Activated CD4-positive, alpha-beta T cell treated with anti-CD3 and anti-CD28 coated beads, Interleukin-2, amount 10 ng/mL, durations not matched to agents 7 days and 5 days (primary cell): ENCODE measurements around the gene HOMER2. TPM values are rescaled to one million over a fixed set of nuclear protein-coding genes. Genes with fewer than 3 reads are reported as not detected.

ENCODE experiments used
- CTCF ChIA-PET: fragments of 350-600 bp; sonication (Branson Sonifier 250); formaldehyde crosslinking; loops from one replicate; lab custom pipeline; 2021; ENCODE audit warnings: antibody characterized with exemption; lab: Charles Lee
- POLR2A ChIA-PET: fragments of 350-600 bp; sonication (Branson Sonifier 250); formaldehyde crosslinking; loops from one replicate; lab custom pipeline; 2021; ENCODE audit warnings: antibody characterized with exemption; lab: Charles Lee
- DNase-seq: peaks from one replicate; pipeline ENCODE4 v3.0.0-alpha.2; 2020
- H3K27ac Mint-ChIP-seq: one replicate; pipeline ENCODE4 v1.8.0; 2021; ENCODE audit warnings: mild to moderate bottlenecking, moderate library complexity, mixed read lengths
- H3K27me3 Mint-ChIP-seq: one replicate; pipeline ENCODE4 v1.8.0; 2021; ENCODE audit warnings: mixed read lengths
- H3K36me3 Mint-ChIP-seq: one replicate; pipeline ENCODE4 v1.8.0; 2021; ENCODE audit warnings: low read depth, mixed read lengths
- H3K4me1 Mint-ChIP-seq: one replicate; pipeline ENCODE4 v1.8.0; 2021; ENCODE audit warnings: mixed read lengths
- H3K4me3 Mint-ChIP-seq: one replicate; pipeline ENCODE4 v1.8.0; 2021; ENCODE audit warnings: mild to moderate bottlenecking, moderate library complexity, mixed read lengths
- H3K9me3 Mint-ChIP-seq: one replicate; pipeline ENCODE4 v1.8.0; 2021; ENCODE audit warnings: mixed read lengths
- total RNA-seq, 2 experiments: library from RNA; stranded (reverse); gene quantifications; one replicate each; pipeline ENCODE4 v1.2.3, GENCODE V29; 2021

Gene HOMER2
- total RNA-seq, 2 experiments from 2014 or later = 7.9 to 10.3 TPM

GRCh38 chr15:82919231-82919886 lies 33.2 kb downstream of the HOMER2 start:
- ChIA-PET POLR2A (no interaction called here), CTCF (interaction anchor here (0.6 kb wide), 1 partner anchor 122 kb away, joined by 3 read pairs; no protein-coding TSS in a partner anchor)
- peaks cover 5% of the 10 kb centered on the region for H3K27me3 Mint-ChIP-seq
- no peak overlapping the region for H3K4me3 Mint-ChIP-seq
- H3K4me1 Mint-ChIP-seq = no peaks in the 10 kb centered on the region
- DNase-seq = no peak
- no peak overlapping the region for H3K27ac Mint-ChIP-seq
- H3K9me3 Mint-ChIP-seq = no peaks in the 10 kb centered on the region
- no peaks in the 10 kb centered on the region for H3K36me3 Mint-ChIP-seq

GRCh38 chr15:82918607-82919230 lies 33.8 kb downstream of the HOMER2 start:
- ChIA-PET POLR2A (no interaction called here), CTCF (no interaction called here)
- Mint-ChIP-seq H3K27me3 (peaks cover 5% of the 10 kb centered on the region), H3K36me3 (no peaks in the 10 kb centered on the region), H3K4me3 (no peak overlapping the region), H3K9me3 (no peaks in the 10 kb centered on the region), H3K27ac (no peak overlapping the region), H3K4me1 (no peaks in the 10 kb centered on the region)
- no peak for DNase-seq

DNA sequence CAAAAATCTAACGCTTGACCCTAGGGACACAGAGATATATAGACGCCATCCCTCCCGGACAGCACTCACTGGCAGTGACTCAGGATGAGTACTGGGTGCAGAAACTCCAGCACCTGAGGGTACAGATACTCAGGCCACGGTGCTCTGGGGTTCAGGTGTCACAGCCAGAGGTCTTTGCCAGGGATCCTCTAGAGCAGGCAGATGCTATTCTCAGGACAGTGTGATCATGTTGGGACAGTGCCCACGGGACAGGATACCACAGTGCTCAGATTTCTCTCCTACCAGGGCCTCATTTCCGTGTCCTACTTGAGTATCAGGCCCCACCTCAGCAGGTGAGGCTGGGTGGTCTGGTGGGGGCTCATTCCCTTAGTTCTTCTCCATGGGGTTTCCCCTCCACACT lies 34.4 kb downstream of the HOMER2 start:
- Mint-ChIP-seq H3K4me3 (no peak overlapping the region), H3K27me3 (peaks cover 5% of the 10 kb centered on the region), H3K4me1 (no peaks in the 10 kb centered on the region), H3K27ac (no peak overlapping the region), H3K36me3 (no peaks in the 10 kb centered on the region), H3K9me3 (no peaks in the 10 kb centered on the region)
- ChIA-PET POLR2A (no interaction called here), CTCF (no interaction called here)
- DNase-seq = no peak

DNA sequence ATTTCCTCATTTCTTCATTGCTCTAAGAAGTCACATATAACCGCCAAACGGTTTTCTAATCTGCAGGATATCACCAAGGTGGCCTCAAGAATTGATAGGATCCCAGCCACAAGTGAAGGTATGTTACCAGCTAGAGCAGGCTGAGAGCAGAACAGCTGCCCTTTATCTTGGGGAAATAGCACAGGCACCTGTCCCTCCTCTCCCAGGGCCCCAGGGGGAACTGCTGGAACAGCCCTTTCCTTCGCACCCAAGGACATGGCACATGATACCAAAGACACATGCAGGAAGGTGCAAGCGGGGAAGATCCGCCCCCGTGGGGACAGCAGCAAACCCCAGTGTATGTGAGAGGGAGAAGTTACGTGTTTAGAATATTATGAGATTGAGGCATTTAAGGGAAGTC lies 35.3 kb downstream of the HOMER2 start:
- H3K27me3 Mint-ChIP-seq = peaks cover 2% of the 10 kb centered on the region

GRCh38 chr15:82916161-82916952 lies 36.2 kb downstream of the HOMER2 start:
- H3K9me3 Mint-ChIP-seq = no peaks in the 10 kb centered on the region
- no peak overlapping the region for H3K4me3 Mint-ChIP-seq
- H3K36me3 Mint-ChIP-seq = no peaks in the 10 kb centered on the region
- ChIA-PET POLR2A (no interaction called here), CTCF (no interaction called here)
- H3K27me3 Mint-ChIP-seq = peaks cover 2% of the 10 kb centered on the region
- no peaks in the 10 kb centered on the region for H3K4me1 Mint-ChIP-seq
- H3K27ac Mint-ChIP-seq = no peak overlapping the region
- DNase-seq = no peak

More for the DNA sequence above, 35.3 kb downstream of the HOMER2 start:
- DNase-seq = no peak
- Mint-ChIP-seq H3K4me1 (no peaks in the 10 kb centered on the region), H3K27ac (no peak overlapping the region), H3K9me3 (no peaks in the 10 kb centered on the region), H3K4me3 (no peak overlapping the region), H3K36me3 (no peaks in the 10 kb centered on the region)
- CTCF ChIA-PET = no interaction called here
- POLR2A ChIA-PET = no interaction called here

GRCh38 chr15:82914396-82914795 lies 38.1 kb downstream of the HOMER2 start:
- Mint-ChIP-seq H3K36me3 (no peaks in the 10 kb centered on the region), H3K9me3 (peaks cover under 1% of the 10 kb centered on the region), H3K4me3 (no peak overlapping the region), H3K27ac (no peak overlapping the region), H3K27me3 (peaks cover 3% of the 10 kb centered on the region), H3K4me1 (peaks cover 1% of the 10 kb centered on the region)
- CTCF ChIA-PET = no interaction called here
- POLR2A ChIA-PET = interaction anchor here (0.7 kb wide), 1 partner anchor 46 kb away, joined by 7 read pairs; no protein-coding TSS in a partner anchor
- DNase-seq = no peak

DNA sequence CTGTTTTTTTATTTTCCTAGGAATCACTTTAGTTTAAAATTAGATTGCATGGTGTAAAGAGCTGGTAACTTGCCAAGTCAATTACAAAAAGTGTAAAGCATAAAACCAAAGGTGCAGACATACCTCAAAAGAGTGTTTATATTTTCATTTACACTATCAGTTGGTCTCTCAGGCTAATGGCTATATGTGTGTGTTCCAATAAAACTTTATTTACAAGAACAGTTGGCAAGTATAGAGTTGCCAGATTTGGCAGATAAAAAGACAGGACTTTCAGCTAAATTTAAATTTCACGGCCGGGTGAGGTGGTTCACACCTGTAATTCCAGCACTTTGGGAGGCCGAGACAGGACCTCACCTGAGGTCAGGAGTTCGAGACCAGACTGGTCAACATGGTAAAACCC lies 41.1 kb downstream of the HOMER2 start:
- ChIA-PET POLR2A (no interaction called here), CTCF (no interaction called here)
- Mint-ChIP-seq H3K4me1 (peaks cover 1% of the 10 kb centered on the region), H3K36me3 (no peaks in the 10 kb centered on the region), H3K27ac (no peak overlapping the region), H3K9me3 (peaks cover 8% of the 10 kb centered on the region), H3K27me3 (peaks cover 11% of the 10 kb centered on the region), H3K4me3 (no peak overlapping the region)
- DNase-seq = no peak

DNA sequence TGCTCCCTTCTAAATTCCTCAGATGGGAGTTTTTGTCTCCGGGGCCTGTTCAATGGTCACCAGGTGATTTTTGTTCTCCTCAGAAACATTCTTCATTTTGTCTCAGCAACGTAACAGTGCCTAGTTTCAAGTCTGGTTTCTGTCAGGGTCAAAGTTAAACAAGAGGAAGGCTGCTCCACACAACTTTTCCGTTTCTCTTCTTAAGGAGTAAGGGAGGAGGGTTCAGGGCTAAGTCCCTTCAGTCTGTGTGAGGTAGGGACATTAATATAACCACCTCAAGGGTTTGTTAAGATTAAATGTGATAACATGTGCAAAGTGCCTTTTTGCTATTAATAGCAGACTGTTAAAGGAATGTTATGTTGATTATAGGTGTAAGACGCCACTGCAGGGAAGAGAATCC lies 41.8 kb downstream of the HOMER2 start:
- POLR2A ChIA-PET = no interaction called here

DNA sequence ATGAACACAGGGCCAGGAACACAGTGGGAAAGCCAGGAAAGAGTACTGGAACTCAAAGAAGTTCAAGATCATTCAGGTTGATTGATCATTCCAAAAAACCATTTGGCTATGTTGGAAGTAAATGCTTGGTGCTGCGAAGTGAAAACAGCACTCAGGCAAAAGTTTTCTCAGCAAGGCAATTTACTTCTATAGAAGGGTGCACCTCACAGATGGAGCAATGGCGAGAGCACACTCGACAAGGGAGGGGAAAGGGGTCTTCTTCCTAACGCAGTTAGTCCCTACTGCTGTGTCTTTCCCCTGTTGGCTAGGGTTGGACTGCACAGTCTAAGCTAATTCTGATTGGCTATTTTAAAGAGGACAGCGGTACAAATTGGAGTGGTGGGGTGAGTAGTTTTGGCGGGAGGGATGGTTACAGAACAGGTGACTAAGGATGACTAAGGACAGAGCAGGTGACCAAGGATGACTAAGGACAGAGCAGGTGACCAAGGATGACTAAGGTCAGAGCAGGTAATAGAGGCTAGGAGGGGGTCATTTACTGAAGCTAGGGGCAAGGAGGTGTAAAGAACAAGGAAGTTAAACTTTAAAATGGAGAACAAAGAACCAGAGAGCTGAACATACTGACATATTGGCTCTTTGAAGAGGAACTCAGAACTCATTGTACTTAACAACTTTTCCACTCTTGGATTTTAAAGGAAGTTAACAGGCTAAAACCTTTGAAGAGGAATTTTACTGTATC lies 43.3 kb downstream of the HOMER2 start:
- ChIA-PET POLR2A (no interaction called here), CTCF (no interaction called here)
- H3K9me3 Mint-ChIP-seq = peaks cover 8% of the 10 kb centered on the region
- no peaks in the 10 kb centered on the region for H3K36me3 Mint-ChIP-seq
- peaks cover 1% of the 10 kb centered on the region for H3K4me1 Mint-ChIP-seq
- no peak overlapping the region for H3K4me3 Mint-ChIP-seq
- H3K27ac Mint-ChIP-seq = no peak overlapping the region
- DNase-seq = no peak
- H3K27me3 Mint-ChIP-seq = peaks cover 14% of the 10 kb centered on the region

More for the DNA sequence above, 41.8 kb downstream of the HOMER2 start:
- H3K9me3 Mint-ChIP-seq = peaks cover 8% of the 10 kb centered on the region
- CTCF ChIA-PET = no interaction called here
- no peaks in the 10 kb centered on the region for H3K36me3 Mint-ChIP-seq
- H3K27me3 Mint-ChIP-seq = peaks cover 14% of the 10 kb centered on the region
- no peak overlapping the region for H3K4me3 Mint-ChIP-seq
- peaks cover 1% of the 10 kb centered on the region for H3K4me1 Mint-ChIP-seq
- DNase-seq = no peak
- H3K27ac Mint-ChIP-seq = no peak overlapping the region

DNA sequence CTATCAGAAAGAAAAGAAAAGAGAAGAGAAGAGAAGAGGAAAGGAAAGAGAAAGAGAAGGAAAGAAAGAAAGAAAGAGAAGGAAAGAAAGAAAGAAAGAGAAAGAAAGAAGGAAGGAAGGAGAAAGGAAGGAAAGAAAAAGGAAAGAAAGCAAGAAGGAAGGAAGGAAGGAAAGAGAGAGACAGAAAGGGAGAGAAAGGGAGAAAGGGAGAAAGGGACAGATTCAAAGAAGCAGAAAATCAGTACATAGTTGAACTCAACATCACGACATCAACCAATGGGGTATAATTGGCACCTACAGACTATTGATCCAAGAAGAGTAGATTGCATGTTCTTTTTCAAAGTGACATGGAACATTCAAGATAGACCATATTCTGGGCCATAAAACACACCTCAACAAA lies 45.2 kb downstream of the HOMER2 start:
- Mint-ChIP-seq H3K4me3 (no peak overlapping the region), H3K36me3 (no peaks in the 10 kb centered on the region), H3K27me3 (peaks cover 14% of the 10 kb centered on the region), H3K27ac (no peak overlapping the region), H3K4me1 (peaks cover 1% of the 10 kb centered on the region), H3K9me3 (peaks cover 8% of the 10 kb centered on the region)
- POLR2A ChIA-PET = no interaction called here
- CTCF ChIA-PET = no interaction called here
- DNase-seq = no peak

GRCh38 chr15:82904574-82904973 lies 47.9 kb downstream of the HOMER2 start:
- peaks cover 8% of the 10 kb centered on the region for H3K9me3 Mint-ChIP-seq
- no peak for DNase-seq
- H3K27me3 Mint-ChIP-seq = peaks cover 14% of the 10 kb centered on the region
- H3K4me1 Mint-ChIP-seq = no peaks in the 10 kb centered on the region
- H3K27ac Mint-ChIP-seq = no peak overlapping the region
- POLR2A ChIA-PET = no interaction called here
- no peak overlapping the region for H3K4me3 Mint-ChIP-seq
- CTCF ChIA-PET = no interaction called here
- H3K36me3 Mint-ChIP-seq = no peaks in the 10 kb centered on the region

DNA sequence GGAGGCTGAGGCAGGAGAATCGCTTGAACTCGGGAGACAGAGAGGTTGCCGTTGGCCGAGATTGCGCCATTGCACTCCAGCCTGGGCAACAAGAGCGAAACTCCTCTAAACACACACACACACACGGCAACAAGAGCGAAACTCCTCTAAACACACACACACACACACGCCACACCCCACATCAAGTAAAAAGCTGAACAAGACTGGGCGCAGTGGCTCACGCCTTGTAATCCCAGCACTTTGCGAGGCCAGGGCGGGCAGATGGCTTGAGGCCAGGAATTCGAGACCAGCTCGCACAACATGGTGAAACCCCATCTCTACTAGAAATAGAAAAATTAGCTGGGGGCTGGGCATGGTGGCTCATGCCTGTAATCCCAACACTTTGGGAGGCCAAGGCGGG lies 49.0 kb downstream of the HOMER2 start:
- H3K4me3 Mint-ChIP-seq = no peak overlapping the region
- H3K9me3 Mint-ChIP-seq = no peaks in the 10 kb centered on the region
- ChIA-PET POLR2A (no interaction called here), CTCF (no interaction called here)
- H3K27ac Mint-ChIP-seq = no peak overlapping the region
- H3K27me3 Mint-ChIP-seq = peaks cover 13% of the 10 kb centered on the region
- DNase-seq = no peak
- no peaks in the 10 kb centered on the region for H3K36me3 Mint-ChIP-seq
- H3K4me1 Mint-ChIP-seq = no peaks in the 10 kb centered on the region
